Measurements from ENCODE around the gene NAA25.
"Not testable (repeated sequence)": the region's sequence is repeated elsewhere in the genome, so short reads cannot be mapped to it uniquely, and the experiment has no call there.

NAA25 gene

GRCh38 chr12:112007945-112008344 is 100.6 kb downstream of the NAA25 start:
- no peak for DNase-seq

- DNase-seq, result no peak
Measured at GRCh38 chr12:112005419-112006395, 102.9 kb downstream of the NAA25 start.

GRCh38 chr12:112004041-112004440 is 104.5 kb downstream of the NAA25 start:
- DNase-seq, result no peak

- no peak for DNase-seq
Measured at GRCh38 chr12:112001576-112001975, 107.0 kb downstream of the NAA25 start.

- DNase-seq, result no peak
Measured at GRCh38 chr12:112000820-112001219, 107.8 kb downstream of the NAA25 start.

- DNase-seq, result not testable (repeated sequence)
Measured at GRCh38 chr12:111999129-111999528, 109.5 kb downstream of the NAA25 start.

- no peak for DNase-seq
Measured at GRCh38 chr12:111998015-111998414, 110.6 kb downstream of the NAA25 start.

GRCh38 chr12:111997300-111997699 is 111.3 kb downstream of the NAA25 start:
- DNase-seq, result no peak

GRCh38 chr12:111995782-111996480 is 112.7 kb downstream of the NAA25 start:
- no peak for DNase-seq

GRCh38 chr12:111994211-111995111 is 114.1 kb downstream of the NAA25 start:
- not testable (repeated sequence) for DNase-seq

- peak; percentile 29 for DNase-seq
Measured at GRCh38 chr12:111993292-111994150, 115.1 kb downstream of the NAA25 start.

- no peak for DNase-seq
Measured at GRCh38 chr12:111992464-111992863, 116.1 kb downstream of the NAA25 start.

- DNase-seq, result no peak
Measured at GRCh38 chr12:111991946-111992345, 116.6 kb downstream of the NAA25 start.

GRCh38 chr12:111991535-111991934 is 117.0 kb downstream of the NAA25 start:
- no peak for DNase-seq

- no peak for DNase-seq
Measured at GRCh38 chr12:111984820-111985219, 123.8 kb downstream of the NAA25 start.

GRCh38 chr12:111981987-111982386 is 126.6 kb downstream of the NAA25 start:
- DNase-seq, result no peak

- no peak for DNase-seq
Measured at GRCh38 chr12:111980598-111980997, 128.0 kb downstream of the NAA25 start.

GRCh38 chr12:111978545-111978944 is 130.0 kb downstream of the NAA25 start:
- no peak for DNase-seq

- no peak for DNase-seq
Measured at GRCh38 chr12:111976860-111977259, 131.7 kb downstream of the NAA25 start.

Measured in activated naive CD4-positive, alpha-beta T cell treated with anti-CD3 and anti-CD28 coated beads, Interleukin-2, amount 50 U/mL, for 16 hours (primary cell).